ENCODE measurements around the gene PRIMPOL. TPM values are rescaled to one million over a fixed set of nuclear protein-coding genes. Genes with fewer than 3 reads are reported as not detected.

Gene PRIMPOL
- total RNA-seq, 1 donor from 2014 or later: 12.8 TPM

- DNase-seq: no peak
- no peaks in the 10 kb centered on the region for H3K4me1 Mint-ChIP-seq (ENCODE audit: low read depth, unreplicated experiment)
- peaks cover 17% of the 10 kb centered on the region for H3K36me3 Mint-ChIP-seq (ENCODE audit: unreplicated experiment)
- no peak overlapping the region for H3K4me3 Mint-ChIP-seq (ENCODE audit: unreplicated experiment)
- TF ChIP-seq CTCF (IDR thresholded peaks at IDR 0.05; ENCODE audit: partially characterized antibody, unreplicated experiment): no peak
- H3K9me3 Mint-ChIP-seq (ENCODE audit: unreplicated experiment): peaks cover 3% of the 10 kb centered on the region
- H3K27ac Mint-ChIP-seq (ENCODE audit: unreplicated experiment): no peak overlapping the region
- H3K27me3 Mint-ChIP-seq (ENCODE audit: unreplicated experiment): no peaks in the 10 kb centered on the region
These were observed 73.3 kb downstream of the PRIMPOL start for GRCh38 chr4:184722798-184723197.

- Mint-ChIP-seq H3K4me1 (ENCODE audit: low read depth, unreplicated experiment) (peaks cover 12% of the 10 kb centered on the region), H3K27ac (ENCODE audit: unreplicated experiment) (no peak overlapping the region), H3K27me3 (ENCODE audit: unreplicated experiment) (no peaks in the 10 kb centered on the region), H3K36me3 (ENCODE audit: unreplicated experiment) (no peaks in the 10 kb centered on the region), H3K9me3 (ENCODE audit: unreplicated experiment) (no peaks in the 10 kb centered on the region), H3K4me3 (ENCODE audit: unreplicated experiment) (no peak overlapping the region)
- no peak for DNase-seq
- TF ChIP-seq CTCF (IDR thresholded peaks at IDR 0.05; ENCODE audit: partially characterized antibody, unreplicated experiment): no peak
These were observed 77.9 kb downstream of the PRIMPOL start for GRCh38 chr4:184727430-184727829.

- Mint-ChIP-seq H3K4me3 (ENCODE audit: unreplicated experiment) (no peak overlapping the region), H3K27me3 (ENCODE audit: unreplicated experiment) (peaks cover 2% of the 10 kb centered on the region), H3K36me3 (ENCODE audit: unreplicated experiment) (no peaks in the 10 kb centered on the region), H3K4me1 (ENCODE audit: low read depth, unreplicated experiment) (peaks cover 15% of the 10 kb centered on the region), H3K27ac (ENCODE audit: unreplicated experiment) (no peak overlapping the region), H3K9me3 (ENCODE audit: unreplicated experiment) (peaks cover 2% of the 10 kb centered on the region)
- no peak for DNase-seq
- no peak for TF ChIP-seq CTCF (IDR thresholded peaks at IDR 0.05; ENCODE audit: partially characterized antibody, unreplicated experiment)
These were observed 79.3 kb downstream of the PRIMPOL start for GRCh38 chr4:184728858-184729257.

GRCh38 chr4:184729946-184730345 is 80.4 kb downstream of the PRIMPOL start:
- H3K36me3 Mint-ChIP-seq (ENCODE audit: unreplicated experiment): no peaks in the 10 kb centered on the region
- H3K27ac Mint-ChIP-seq (ENCODE audit: unreplicated experiment): no peak overlapping the region
- H3K4me3 Mint-ChIP-seq (ENCODE audit: unreplicated experiment): no peak overlapping the region
- peaks cover 15% of the 10 kb centered on the region for H3K4me1 Mint-ChIP-seq (ENCODE audit: low read depth, unreplicated experiment)
- no peak for TF ChIP-seq CTCF (IDR thresholded peaks at IDR 0.05; ENCODE audit: partially characterized antibody, unreplicated experiment)
- DNase-seq: no peak
- peaks cover 2% of the 10 kb centered on the region for H3K27me3 Mint-ChIP-seq (ENCODE audit: unreplicated experiment)
- H3K9me3 Mint-ChIP-seq (ENCODE audit: unreplicated experiment): peaks cover 2% of the 10 kb centered on the region

- TF ChIP-seq CTCF (IDR thresholded peaks at IDR 0.05; ENCODE audit: partially characterized antibody, unreplicated experiment): no peak
- no peaks in the 10 kb centered on the region for H3K36me3 Mint-ChIP-seq (ENCODE audit: unreplicated experiment)
- H3K27me3 Mint-ChIP-seq (ENCODE audit: unreplicated experiment): peaks cover 2% of the 10 kb centered on the region
- no peak overlapping the region for H3K4me3 Mint-ChIP-seq (ENCODE audit: unreplicated experiment)
- no peak for DNase-seq
- peaks cover 15% of the 10 kb centered on the region for H3K4me1 Mint-ChIP-seq (ENCODE audit: low read depth, unreplicated experiment)
- H3K27ac Mint-ChIP-seq (ENCODE audit: unreplicated experiment): peak overlapping the region; percentile 39
- H3K9me3 Mint-ChIP-seq (ENCODE audit: unreplicated experiment): peaks cover 2% of the 10 kb centered on the region
These were observed 81.5 kb downstream of the PRIMPOL start for GRCh38 chr4:184731056-184731455.

All from glutamatergic neuron (in vitro differentiated cells).